ENCODE results near the gene ZNF648. TPM values are rescaled to one million over a fixed set of nuclear protein-coding genes. Genes with fewer than 3 reads are reported as not detected.

Gene ZNF648
- total and polyA plus RNA-seq, 4 donors: 0.02 to 0.67 (median 0.20) TPM

- TF ChIP-seq CTCF (IDR thresholded peaks at IDR 0.05; ENCODE audit: low read depth, low read length, missing input control): no peak
- TF ChIP-seq SP1 (IDR thresholded peaks at IDR 0.05): no peak
- no peak for TF ChIP-seq MAX (IDR thresholded peaks at IDR 0.05)
These were observed 48.3 kb upstream of the ZNF648 start (continued) for GRCh38 chr1:182109771-182110170.

GRCh38 chr1:182107209-182107608 is 45.7 kb upstream of the ZNF648 start:
- no peaks in the 10 kb centered on the region for H3K9me3 ChIP-seq (ENCODE audit: control insufficient read depth in 4 of 4, low read length in 3 of 4)
- H3K36me3 ChIP-seq (ENCODE audit: control insufficient read depth in 4 of 4, insufficient read depth in 3 of 4, low read depth in 1 of 4, low read length in 3 of 4): no peaks in the 10 kb centered on the region
- no peaks in the 10 kb centered on the region for H3K27me3 ChIP-seq (ENCODE audit: control insufficient read depth in 4 of 4, insufficient read depth in 4 of 4, low read length in 3 of 4)
- no peaks in the 10 kb centered on the region for H3K4me1 ChIP-seq (ENCODE audit: control insufficient read depth in 4 of 4, insufficient read depth in 4 of 4, low read length in 3 of 4)
- no peak for DNase-seq (ENCODE audit: low spot score)
- no peak for TF ChIP-seq HNF4A (conservative IDR thresholded peaks at IDR 0.05)
- TF ChIP-seq NR2F2 (IDR thresholded peaks at IDR 0.05): no peak
- TF ChIP-seq HNF4G (IDR thresholded peaks at IDR 0.05): no peak
- no peak for TF ChIP-seq RXRA (IDR thresholded peaks at IDR 0.05)
- no peak for TF ChIP-seq CTCF (IDR thresholded peaks at IDR 0.05; ENCODE audit: low read depth, low read length, missing input control)
- no peak overlapping the region for H3K9ac ChIP-seq (ENCODE audit: low read depth in 1 of 2, low read length in 2 of 2)
- WGBS: 93% methylated on average over 2 of the region's 2 CpGs
- no peak overlapping the region for H3K27ac ChIP-seq (ENCODE audit: low read depth in 1 of 2, low read length in 2 of 2)
- no peak overlapping the region for H3K4me3 ChIP-seq (ENCODE audit: low read depth in 1 of 3, low read length in 3 of 3)

- 89% methylated on average over 3 of the region's 3 CpGs for WGBS
- no peak for DNase-seq (ENCODE audit: low spot score)
- Histone ChIP-seq H3K4me1 (ENCODE audit: control insufficient read depth in 4 of 4, insufficient read depth in 4 of 4, low read length in 3 of 4) (no peaks in the 10 kb centered on the region), H3K4me3 (ENCODE audit: low read depth in 1 of 3, low read length in 3 of 3) (no peak overlapping the region), H3K36me3 (ENCODE audit: control insufficient read depth in 4 of 4, insufficient read depth in 3 of 4, low read depth in 1 of 4, low read length in 3 of 4) (no peaks in the 10 kb centered on the region), H3K27ac (ENCODE audit: low read depth in 1 of 2, low read length in 2 of 2) (no peak overlapping the region), H3K9ac (ENCODE audit: low read depth in 1 of 2, low read length in 2 of 2) (no peak overlapping the region), H3K27me3 (ENCODE audit: control insufficient read depth in 4 of 4, insufficient read depth in 4 of 4, low read length in 3 of 4) (no peaks in the 10 kb centered on the region), H3K9me3 (ENCODE audit: control insufficient read depth in 4 of 4, low read length in 3 of 4) (no peaks in the 10 kb centered on the region)
- TF ChIP-seq GABPA (IDR thresholded peaks at IDR 0.05 in 1 of 2, conservative IDR thresholded peaks at IDR 0.05 in 1 of 2): no peak
- TF ChIP-seq TAF1 (conservative IDR thresholded peaks at IDR 0.05): no peak
- TF ChIP-seq MAX (IDR thresholded peaks at IDR 0.05): no peak
- TF ChIP-seq RAD21 (IDR thresholded peaks at IDR 0.05): no peak
- TF ChIP-seq EGR1 (IDR thresholded peaks at IDR 0.05; ENCODE audit: low read depth in 2 of 2): no peak
- no peak for TF ChIP-seq CTCF (IDR thresholded peaks at IDR 0.05; ENCODE audit: low read depth, low read length, missing input control)
- TF ChIP-seq SP1 (IDR thresholded peaks at IDR 0.05): no peak
- no peak for TF ChIP-seq YY1 (IDR thresholded peaks at IDR 0.05)
- TF ChIP-seq NR2F2 (IDR thresholded peaks at IDR 0.05): no peak
- no peak for TF ChIP-seq FOXA2 (IDR thresholded peaks at IDR 0.05)
- no peak for TF ChIP-seq ZBTB33 (IDR thresholded peaks at IDR 0.05)
- no peak for TF ChIP-seq JUND (IDR thresholded peaks at IDR 0.05)
- TF ChIP-seq HNF4A (conservative IDR thresholded peaks at IDR 0.05): no peak
- TF ChIP-seq REST (IDR thresholded peaks at IDR 0.05): no peak
- no peak for TF ChIP-seq RXRA (IDR thresholded peaks at IDR 0.05)
These were observed 40.5 kb upstream of the ZNF648 start for GRCh38 chr1:182102043-182102416.

Data from liver (tissue), 9 donors.